HG03442 (cell line): ENCODE results near the gene LYAR.

Source experiments
- ATAC-seq: cut with Tn5 transposase; IDR thresholded peaks from one replicate; pipeline ENCODE4 v1.9.1; 2021; ENCODE audit warnings: mild to moderate bottlenecking, moderate library complexity; ENCODE audit not compliant: unreplicated experiment

Gene LYAR

DNA sequence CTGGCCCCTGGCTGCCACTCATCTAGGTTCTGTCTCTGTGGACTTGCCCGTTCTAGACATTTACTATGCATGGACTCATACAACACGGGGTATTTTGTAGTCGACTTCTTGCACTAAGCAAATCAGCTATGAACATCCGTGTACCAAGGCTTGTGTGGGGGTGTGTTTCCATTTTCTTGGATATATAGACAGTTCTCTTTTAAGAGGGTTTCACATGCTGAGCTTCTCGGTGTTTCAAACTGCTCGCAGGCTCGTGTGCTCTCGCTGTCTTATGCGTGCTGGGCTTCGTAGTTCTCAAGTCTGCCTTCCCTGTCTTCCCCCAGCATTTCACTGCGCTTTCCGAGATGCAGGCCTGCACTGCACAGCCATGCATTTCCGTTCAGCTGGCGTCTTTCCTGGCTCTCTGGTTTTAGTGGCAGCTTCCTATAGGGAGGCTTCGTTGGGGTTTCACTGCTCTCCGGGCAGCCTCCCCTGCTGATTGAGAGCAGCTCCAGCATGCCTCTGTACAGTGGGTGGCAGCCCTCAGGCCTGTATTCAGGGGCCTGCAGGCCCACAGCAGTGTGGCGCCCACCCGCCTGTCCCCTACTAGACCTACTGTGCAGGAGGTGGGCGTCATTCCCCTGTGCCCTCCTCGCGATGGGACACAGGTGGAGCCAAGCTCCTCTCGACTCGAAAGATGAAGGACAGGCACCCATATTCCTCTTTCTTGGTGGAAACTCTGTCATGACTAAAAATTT is 27.7 kb upstream of the LYAR start:
- ATAC-seq, result no peak

DNA sequence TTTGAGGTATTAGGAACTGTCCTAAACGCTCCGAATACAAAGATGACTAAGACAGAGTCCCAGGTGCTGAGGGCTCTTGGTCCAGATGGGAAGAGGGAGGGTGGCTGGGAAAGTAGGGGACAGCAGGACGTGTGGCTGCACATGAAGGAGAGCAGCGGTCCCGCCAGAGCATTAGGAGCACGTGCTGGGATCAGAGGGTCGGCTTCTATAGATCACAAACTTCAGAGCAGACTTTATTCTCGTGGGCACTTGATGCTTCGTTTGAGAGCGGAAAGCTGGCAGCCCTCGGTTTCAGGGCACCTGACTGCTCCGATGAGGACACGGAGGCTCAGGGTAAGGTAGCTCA is 26.2 kb upstream of the LYAR start:
- no peak for ATAC-seq

DNA sequence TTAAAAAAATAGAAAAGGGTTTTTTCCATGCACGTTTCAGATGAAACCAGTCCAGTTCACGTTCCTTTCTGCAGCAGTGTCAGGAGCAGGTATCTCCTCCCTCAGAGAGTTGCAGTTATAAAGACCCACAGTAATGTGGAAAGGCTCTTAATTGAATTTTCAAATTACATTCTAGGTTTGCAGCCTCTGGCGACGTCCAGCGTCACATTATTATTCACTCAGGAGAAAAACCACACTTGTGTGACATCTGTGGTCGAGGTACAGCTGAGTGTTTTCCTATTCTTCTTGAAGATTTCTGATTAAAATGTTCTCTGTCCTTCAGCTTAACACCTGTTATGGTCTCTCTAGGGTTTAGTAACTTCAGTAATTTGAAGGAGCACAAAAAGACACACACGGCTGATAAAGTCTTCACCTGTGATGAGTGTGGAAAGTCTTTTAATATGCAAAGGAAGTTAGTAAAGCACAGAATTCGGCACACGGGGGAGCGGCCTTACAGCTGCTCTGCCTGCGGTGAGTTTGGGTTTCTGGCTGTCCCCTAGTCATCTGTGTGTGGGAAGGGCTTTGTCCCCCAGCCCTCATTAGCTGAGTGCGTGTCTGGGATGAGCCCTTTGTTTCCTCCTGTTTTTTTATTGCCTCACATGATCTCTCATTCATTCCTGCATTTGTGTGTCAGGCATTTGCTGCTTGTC is 25.7 kb upstream of the LYAR start:
- no peak for ATAC-seq

DNA sequence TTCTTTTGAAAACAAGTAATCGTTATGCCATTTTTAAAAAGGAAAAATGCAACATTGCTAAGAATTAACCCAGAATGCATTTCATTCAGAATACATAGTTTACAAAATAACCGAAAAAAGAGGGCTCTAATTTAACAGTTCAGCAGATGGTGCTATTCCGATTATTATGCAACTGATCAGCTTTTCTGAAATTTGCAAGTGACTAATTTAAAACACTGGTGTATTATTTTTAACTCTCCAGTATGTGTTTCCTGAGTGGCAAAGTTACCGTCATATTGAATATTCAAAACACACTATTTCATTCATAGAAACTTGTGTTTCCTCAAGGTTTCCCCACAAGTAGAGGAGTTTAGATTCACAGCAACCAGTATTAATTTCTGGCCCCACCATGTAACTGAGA is 21.2 kb upstream of the LYAR start:
- no peak for ATAC-seq

DNA sequence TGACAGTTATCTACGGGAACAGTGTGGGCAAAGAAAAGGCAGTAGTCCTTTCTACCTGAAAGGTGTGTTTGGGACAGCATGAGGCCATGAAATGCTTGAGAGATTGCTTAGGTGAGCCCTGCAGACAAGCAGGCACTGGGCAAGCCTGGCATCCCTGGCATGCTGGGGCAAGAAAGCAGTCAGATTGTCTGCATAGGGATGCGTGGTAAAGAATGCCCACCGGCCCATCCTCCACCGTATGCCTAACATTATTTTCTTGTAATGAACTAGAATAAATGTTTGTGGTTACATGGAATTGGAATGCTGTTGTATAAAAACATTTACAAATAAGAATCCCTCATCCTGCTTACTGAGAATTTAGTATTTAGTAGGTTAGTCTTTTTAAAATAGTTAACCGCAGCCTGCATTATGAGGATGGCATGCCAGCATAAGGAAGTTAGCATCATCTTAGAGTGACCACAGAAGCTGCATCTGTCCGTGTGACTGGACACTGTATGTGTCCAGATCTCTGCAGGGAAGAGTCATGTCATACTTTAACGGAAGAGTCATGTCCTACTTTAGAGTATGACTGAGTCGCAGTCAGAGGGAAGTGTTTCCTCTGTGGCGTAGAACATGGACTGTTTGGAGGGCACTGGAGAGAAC is 19.0 kb upstream of the LYAR start:
- no peak for ATAC-seq

DNA sequence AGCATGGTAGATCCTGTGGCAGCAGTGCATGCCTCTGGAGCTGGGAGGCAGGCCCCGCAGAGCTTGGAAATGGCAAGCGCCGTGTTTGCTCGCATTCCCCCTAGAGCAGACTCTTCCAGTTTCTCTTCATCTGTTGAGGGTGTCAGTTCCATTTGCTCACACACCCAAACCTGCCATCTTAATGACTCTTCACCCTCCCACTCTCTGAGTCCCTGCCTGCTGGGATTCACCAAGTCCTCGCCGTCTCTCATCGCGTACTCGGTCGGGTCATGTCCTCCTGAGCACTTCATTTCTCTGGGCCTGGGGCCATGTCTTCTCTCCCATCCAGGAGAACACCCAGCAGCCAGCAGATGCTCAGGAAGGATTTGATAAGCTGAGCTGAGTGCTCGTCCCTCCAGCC is 17.0 kb upstream of the LYAR start:
- no peak for ATAC-seq

DNA sequence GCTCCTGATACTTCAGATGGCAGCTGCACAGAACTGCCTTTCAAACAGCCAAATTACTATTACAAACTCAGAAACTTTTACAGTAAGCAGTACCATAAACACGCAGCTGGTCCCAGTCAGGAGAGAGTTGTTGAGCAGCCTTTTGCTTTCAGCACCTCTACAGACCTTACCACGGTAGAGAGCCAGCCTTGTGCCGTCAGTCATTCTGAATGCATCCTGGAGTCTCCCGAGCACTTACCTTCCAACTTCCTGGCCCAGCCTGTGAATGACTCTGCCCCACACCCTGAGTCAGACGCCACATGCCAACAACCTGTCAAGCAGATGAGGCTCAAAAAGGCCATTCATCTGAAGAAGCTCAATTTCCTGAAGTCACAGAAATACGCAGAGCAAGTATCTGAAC is 12.5 kb upstream of the LYAR start:
- ATAC-seq, result no peak

DNA sequence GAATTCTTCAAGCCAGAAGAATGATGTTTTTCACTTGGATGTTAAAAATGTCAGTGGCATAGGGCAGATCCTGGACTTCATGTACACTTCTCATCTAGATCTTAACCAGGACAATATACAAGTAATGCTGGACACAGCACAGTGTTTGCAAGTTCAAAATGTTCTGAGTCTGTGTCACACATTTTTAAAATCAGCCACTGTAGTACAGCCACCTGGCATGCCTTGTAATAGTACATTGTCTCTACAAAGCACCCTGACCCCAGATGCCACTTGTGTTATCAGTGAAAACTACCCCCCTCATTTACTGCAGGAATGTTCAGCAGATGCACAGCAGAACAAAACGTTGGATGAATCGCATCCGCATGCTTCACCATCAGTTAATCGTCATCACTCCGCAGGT is 12.0 kb upstream of the LYAR start:
- ATAC-seq, result no peak

DNA sequence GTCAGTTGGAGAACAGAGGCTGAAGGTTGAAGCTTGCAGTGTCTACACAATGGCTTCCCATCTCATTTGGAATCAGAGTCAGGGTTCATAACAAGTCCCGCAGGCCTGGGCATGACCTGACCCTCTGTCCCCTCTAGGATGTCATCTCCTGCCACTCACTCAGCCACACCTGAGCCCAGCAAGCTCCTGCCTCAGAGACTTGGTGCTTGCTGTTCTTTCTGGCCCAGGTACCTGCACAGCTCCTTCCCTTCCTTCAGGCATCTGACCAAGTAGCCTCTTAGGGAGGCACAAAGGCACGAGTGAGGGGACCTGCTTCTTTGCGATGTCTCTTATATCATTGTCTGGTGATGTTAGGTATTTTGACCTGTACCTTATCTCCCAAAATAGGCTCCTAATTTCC is 9.1 kb upstream of the LYAR start:
- no peak for ATAC-seq

DNA sequence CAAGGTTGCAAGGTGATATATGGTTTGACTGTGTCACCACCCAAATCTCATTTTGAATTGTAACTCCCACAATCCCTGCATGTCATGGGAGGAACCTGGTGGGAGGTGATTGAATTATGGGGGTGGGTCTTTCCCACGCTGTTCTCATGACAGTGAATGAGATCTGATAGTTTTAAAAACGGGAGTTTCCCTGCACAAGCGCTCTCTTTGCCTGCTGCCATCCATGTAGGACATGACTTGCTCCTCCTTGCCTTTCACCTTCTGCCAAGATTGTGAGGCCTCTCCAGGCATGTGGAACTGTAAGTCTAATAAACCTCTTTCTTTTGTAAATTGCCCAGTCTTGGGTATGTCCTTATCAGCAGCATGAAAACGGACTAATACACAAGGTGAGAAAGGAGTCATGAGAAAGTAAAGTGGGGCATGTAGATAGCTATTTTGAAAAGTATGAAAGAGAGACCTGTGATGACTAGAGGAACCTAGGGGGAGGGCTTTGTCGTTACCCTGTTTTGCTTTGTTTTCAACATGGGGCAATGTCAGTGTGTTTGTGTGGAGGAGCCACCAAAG is 6.4 kb upstream of the LYAR start:
- no peak for ATAC-seq

DNA sequence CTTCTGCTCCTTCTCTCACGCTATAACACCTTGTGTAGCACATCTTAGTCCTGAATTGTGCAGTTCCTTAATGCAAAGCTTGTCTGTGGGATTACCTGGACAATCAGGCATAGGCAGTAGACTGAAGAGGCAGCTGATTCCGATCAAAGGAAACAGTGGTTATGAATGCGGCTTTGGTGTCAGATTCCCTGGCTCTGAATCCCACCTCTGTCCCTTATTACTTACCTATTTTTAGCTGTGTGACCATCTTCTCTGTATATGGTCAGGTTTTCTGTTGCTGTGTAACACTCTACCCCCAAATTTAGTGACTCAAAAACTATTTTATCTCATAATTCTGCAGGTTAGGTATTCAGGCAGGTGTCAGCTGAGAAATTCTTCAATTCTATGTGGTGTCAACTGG is 3.3 kb upstream of the LYAR start:
- ATAC-seq, result no peak

DNA sequence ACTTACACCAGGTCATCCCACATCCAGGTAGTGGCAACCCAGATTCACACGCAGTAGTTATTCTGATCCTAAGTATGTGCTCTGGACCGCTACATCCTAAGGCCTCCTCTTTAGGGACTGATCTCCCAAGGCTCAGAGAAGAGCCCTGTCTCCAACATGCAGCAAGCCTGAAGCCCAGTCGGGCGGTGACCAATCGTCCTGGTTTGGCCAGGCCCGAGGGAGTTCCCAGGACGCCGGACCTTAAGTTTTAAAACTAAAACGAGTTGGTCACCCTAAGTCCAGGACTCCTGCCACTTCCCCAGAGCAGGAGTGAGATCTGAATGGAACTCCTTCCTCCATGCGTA is 385 bp downstream of the LYAR start:
- ATAC-seq, result peak; percentile 19

DNA sequence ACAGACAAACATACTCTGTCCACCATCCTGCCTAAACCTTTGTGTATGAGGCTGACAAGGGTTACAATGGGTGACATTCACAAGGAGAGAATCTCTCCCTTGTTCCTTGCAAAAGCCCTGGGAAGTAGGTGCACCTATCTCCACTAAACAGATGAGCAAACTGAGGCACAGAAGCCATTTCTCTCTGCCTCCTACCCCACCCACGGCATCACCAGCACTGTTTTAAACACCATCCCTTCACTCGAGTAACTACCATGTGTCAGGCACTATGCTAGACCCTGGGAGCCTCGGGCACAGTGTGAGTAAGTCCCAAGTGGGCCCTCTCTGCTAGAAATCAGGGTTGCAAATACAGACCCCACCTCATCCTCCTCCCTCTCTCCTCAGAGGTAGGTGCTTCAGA is 899 bp downstream of the LYAR start:
- no peak for ATAC-seq

DNA sequence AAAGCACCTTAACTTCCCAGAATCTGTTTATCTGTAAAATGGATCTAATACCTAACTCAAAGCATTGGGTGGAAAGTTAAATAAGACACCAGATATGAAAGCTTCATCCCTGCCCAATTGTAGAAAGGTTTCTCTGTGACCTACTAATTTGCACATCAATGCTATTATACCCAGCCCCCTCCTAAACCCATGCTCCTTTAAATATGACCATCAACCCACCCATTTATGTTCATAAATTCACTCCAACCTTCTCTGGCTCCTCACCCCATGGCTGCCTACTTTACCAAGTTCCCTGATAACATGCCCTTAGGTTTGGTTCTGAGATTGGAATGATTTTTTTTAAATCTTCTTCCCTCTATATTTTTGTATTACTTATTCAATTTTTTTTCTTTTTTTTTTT is 1.9 kb downstream of the LYAR start:
- no peak for ATAC-seq

DNA sequence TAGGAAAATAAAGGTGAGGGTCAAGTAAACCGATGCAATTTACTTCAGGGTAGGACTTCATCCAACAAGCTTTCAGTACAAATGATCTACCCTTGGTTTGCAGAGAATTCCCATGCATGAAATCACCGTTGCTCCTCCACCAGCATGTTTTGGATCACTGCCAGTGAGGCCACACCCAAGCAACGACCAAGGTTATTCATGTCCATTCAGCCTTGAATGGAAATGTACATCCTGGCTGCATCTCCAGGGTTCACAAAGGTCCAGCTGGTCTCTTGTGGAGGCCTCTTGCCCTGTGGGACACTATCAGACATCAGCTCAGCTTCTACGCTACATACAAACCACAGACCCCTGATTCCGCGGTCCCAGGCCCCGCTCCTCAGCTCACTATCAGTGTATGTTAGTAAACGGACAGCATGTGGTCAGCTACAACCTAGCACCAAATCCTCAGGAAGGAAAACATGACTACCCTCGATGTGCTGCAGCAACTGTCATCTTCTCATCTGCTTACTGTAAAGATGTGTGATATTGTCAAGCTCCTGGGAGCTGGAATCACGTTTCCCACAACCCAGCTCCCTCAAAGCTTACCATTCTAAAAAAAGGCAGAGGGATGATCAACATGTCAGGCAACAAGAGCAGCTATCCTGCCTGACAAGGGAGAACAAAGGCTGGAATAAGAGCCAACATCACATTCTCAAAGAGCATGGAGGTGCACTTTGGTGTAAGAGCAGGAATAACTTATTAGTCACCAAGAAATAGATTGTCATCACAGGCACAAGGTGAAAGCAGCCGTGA is 4.9 kb downstream of the LYAR start:
- ATAC-seq, result no peak

DNA sequence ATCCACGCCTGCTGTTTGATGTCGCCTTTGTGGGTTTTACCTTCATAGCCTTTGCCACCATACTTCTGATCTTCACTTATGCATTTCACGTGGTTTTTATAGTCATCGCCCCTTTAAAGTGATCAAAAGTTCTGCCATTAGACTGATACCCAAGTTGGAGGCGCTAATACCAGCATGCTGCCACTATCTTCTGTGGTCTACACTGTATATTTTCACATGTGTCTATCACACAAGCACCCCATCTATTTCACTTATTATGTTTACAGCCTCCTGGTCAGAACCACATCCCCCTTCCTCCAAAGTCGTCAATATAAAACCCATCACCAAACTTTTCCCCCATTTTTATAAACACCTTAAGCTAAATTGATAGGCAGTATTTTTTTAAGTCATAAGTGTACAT is 8.2 kb downstream of the LYAR start:
- no peak for ATAC-seq

DNA sequence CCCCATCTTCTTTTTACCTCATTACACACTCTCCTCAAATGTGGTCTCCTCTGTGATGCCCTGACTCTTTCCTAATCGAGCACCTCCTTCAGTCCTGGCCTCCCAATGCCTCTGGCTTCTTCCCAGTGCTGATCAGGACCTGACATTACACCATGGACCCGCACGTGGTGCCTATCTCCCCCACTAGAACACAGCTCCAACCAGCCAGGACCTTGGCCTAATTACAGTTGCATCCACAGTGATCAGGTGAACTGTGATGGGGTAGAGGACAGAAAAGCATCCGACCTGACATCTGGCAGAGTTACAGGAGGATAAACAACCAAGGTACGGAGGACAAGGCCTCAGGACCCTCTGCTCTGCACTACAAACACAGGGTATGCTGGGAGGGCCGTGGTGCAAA is 12.4 kb downstream of the LYAR start:
- ATAC-seq, result no peak

DNA sequence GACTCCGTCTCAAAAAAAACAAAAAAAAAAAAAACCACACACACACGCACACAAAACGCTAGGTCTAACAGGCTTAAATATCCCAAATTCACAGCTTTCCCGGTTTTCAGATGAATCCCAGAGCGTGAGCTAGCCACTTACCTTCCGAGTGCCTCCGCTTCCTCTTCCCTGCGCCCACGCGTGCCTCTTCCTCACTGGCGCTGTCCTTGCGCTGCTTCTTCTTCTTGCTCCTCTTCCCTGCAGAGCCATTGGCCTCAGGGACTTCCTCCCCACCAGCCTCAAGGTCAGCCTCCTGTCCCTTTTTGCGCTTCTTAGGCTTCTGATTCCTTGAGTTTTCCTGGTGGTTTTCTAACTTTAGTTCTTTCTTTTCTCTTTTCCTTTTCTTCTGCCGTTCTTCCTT is 15.7 kb downstream of the LYAR start:
- ATAC-seq, result no peak

DNA sequence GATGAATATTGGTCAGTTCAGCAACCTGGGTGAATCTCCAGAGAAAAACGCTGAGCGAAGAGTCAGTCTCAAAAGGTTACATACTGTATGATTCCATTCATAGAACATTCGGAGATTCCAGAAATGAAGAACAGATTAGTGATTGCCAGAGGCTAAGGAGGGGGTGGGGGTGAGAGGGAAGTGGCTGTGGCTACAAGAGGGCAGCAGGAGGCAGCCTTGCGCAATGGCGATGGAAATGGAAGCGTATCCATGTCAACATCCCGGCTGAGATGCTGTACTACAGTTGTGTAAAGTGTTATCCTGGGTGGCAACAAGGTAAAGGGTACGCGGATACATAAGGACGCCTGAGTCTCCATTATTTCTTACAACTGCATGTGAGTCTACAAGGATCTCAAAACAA is 18.0 kb downstream of the LYAR start:
- no peak for ATAC-seq

DNA sequence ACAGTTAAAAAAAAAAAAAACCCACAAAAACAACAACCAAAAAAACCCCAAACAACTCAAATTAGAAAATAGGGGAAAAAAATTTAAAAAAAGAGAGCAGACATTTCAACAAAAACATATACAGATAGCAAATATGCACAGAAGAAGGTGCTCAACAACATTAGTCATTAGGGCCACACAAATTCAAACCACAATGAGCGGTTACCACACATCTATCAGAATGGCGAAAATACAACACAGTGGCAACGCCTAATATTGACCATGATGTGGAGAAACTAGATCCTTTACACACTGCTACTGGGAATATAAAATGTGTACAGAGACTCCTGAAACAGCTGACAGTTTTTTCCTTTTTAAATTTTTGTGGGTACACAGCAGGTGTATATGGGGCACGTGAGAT is 19.4 kb downstream of the LYAR start:
- no peak for ATAC-seq

DNA sequence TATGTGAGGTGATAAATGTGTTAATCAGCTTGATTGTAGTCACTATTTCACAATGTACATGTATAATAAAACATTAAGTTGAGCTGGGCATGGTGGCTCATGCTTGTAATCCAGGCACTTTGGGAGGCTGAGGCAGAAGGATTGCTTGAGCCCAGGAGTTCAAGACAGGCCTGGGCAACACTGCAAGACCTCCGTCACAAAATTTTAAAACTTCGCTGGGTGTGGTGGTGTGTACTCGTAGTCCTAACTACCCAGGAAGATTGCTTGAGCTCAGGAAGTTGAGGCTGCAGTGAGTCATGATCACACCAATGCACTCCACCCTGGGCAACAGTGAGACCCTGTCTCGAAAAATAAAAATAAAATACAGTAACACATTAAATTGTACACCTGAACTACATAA is 20.1 kb downstream of the LYAR start:
- no peak for ATAC-seq

DNA sequence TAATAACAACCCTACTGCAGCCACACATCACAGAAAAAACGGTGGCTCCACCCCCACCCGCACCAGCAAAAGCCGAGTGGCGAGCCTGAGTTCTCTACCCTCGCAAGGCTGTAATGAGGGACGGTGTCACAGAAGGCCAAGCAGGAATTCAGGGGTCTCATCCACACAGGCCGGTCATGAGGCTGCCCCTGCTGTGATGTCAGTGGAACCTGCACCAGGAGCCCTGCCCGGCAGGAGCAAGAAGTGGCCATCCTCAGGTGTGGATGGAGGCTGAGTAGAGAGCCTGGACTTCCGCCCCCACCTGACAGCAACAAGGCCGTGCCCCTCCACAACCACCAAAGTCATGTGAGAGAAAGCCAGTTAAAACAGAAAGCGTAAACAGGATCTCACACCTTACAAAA is 20.6 kb downstream of the LYAR start:
- no peak for ATAC-seq
